Esophagus muscularis mucosa (tissue), 4 donors: Measurements from ENCODE around the gene SULT6B1.

Experiments used
- EP300 ChIP-seq: sonication (generic); formaldehyde crosslinking; IDR thresholded peaks from one replicate; pipeline ENCODE4 v1.6.1; 2017; ENCODE audit warnings: antibody characterized with exemption
- POLR2A ChIP-seq: fragments of 450-650 bp; IDR thresholded peaks from one replicate; pipeline ENCODE4 v1.6.1; 2017; ENCODE audit warnings: antibody characterized with exemption, moderate library complexity, mild to moderate bottlenecking, low read depth
- POLR2AphosphoS5 ChIP-seq, 2 donors: sonication (generic); formaldehyde crosslinking; IDR thresholded peaks; one replicate each; pipeline ENCODE4 v1.6.1; 2017; ENCODE audit warnings: antibody characterized with exemption in 2 of 2
- TF ChIP-seq, protein P1 (sequence below), 3 experiments: fragments of 200-600 bp in 2 of 3; fragments of 450-650 bp in 1 of 3; sonication (generic) in 2 of 3; IDR thresholded peaks; one replicate each; pipeline ENCODE4 v1.5.1; 2017 to 2019; ENCODE audit warnings: antibody characterized with exemption in 3 of 3, mild to moderate bottlenecking in 2 of 3, moderate library complexity in 1 of 3

DNA sequence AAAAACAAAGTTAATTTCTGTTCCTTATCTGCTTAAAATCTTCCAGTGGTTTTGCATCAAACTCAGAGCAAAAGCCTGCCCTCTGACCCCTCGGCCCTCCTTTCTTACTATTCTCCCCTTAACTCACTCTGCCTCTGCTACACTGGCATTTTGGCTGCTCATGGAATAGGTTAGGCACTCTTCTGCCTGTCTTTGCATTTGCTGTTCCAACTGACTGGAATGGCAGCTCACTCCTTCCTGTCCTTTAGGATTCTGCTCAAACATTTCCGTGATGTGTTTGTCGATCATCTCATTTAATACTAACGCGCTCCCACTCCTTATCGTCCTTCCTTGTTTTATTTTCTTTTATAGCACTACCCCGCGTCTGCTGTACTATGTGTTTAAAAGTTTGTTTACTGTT lies 42.1 kb upstream of the SULT6B1 start:
- no peak for TF ChIP-seq POLR2AphosphoS5 (IDR thresholded peaks at IDR 0.05)
- TF ChIP-seq, protein P1, sequence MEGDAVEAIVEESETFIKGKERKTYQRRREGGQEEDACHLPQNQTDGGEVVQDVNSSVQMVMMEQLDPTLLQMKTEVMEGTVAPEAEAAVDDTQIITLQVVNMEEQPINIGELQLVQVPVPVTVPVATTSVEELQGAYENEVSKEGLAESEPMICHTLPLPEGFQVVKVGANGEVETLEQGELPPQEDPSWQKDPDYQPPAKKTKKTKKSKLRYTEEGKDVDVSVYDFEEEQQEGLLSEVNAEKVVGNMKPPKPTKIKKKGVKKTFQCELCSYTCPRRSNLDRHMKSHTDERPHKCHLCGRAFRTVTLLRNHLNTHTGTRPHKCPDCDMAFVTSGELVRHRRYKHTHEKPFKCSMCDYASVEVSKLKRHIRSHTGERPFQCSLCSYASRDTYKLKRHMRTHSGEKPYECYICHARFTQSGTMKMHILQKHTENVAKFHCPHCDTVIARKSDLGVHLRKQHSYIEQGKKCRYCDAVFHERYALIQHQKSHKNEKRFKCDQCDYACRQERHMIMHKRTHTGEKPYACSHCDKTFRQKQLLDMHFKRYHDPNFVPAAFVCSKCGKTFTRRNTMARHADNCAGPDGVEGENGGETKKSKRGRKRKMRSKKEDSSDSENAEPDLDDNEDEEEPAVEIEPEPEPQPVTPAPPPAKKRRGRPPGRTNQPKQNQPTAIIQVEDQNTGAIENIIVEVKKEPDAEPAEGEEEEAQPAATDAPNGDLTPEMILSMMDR (IDR thresholded peaks at IDR 0.05): no peak
- no peak for TF ChIP-seq POLR2A
- no peak for TF ChIP-seq EP300
